Liver (tissue), 9 donors: ENCODE measurements around the gene SPATS2L. TPM values are rescaled to one million over a fixed set of nuclear protein-coding genes. Genes with fewer than 3 reads are reported as not detected.

ENCODE experiments used
- DNase-seq: peaks from one replicate; pipeline ENCODE4 v3.0.0-alpha.2; 2017; ENCODE audit warnings: low spot score
- H3K27ac ChIP-seq, 2 donors: one replicate each; pipeline ENCODE4 v1.7.0; 2013; ENCODE audit warnings: inconsistent platforms in 2 of 2, low read length in 2 of 2, control low read depth in 1 of 2, low read depth in 1 of 2, mild to moderate bottlenecking in 1 of 2
- H3K27me3 ChIP-seq, 4 donors: one replicate each; pipeline versions ENCODE4 v1.6.1 to v1.7.0; 2013; ENCODE audit warnings: low read length in 3 of 4, inconsistent platforms in 1 of 4, mild to moderate bottlenecking in 1 of 4, moderate library complexity in 1 of 4; ENCODE audit not compliant: control insufficient read depth in 4 of 4, insufficient read depth in 4 of 4
- H3K36me3 ChIP-seq, 4 donors: one replicate each; pipeline versions ENCODE4 v1.6.1 to v1.7.0; 2013; ENCODE audit warnings: low read length in 3 of 4, mild to moderate bottlenecking in 3 of 4, low read depth in 1 of 4, moderate library complexity in 1 of 4; ENCODE audit not compliant: control insufficient read depth in 4 of 4, insufficient read depth in 3 of 4
- H3K4me1 ChIP-seq, 4 donors: one replicate each; pipeline versions ENCODE4 v1.6.1 to v1.7.0; 2013; ENCODE audit warnings: low read length in 3 of 4, mild to moderate bottlenecking in 3 of 4, moderate library complexity in 1 of 4; ENCODE audit not compliant: control insufficient read depth in 4 of 4, insufficient read depth in 4 of 4
- H3K4me3 ChIP-seq, 3 donors: one replicate each; pipeline versions ENCODE4 v1.6.1 to v1.7.0; 2013; ENCODE audit warnings: low read length in 3 of 3, control low read depth in 1 of 3, low read depth in 1 of 3, mild to moderate bottlenecking in 1 of 3
- H3K9ac ChIP-seq, 2 donors: one replicate each; pipeline ENCODE4 v1.7.0; 2013; ENCODE audit warnings: low read length in 2 of 2, mild to moderate bottlenecking in 2 of 2, moderate library complexity in 2 of 2, control low read depth in 1 of 2, low read depth in 1 of 2
- H3K9me3 ChIP-seq, 4 donors: one replicate each; pipeline versions ENCODE4 v1.6.1 to v1.7.0; 2013; ENCODE audit warnings: low read length in 3 of 4; ENCODE audit not compliant: control insufficient read depth in 4 of 4
- EGR1 ChIP-seq, 2 donors: IDR thresholded peaks; 2 replicates each; pipeline ENCODE4 v1.6.1; 2016 to 2018; ENCODE audit warnings: antibody characterized with exemption in 2 of 2, low read depth in 2 of 2
- FOXA1 ChIP-seq: IDR thresholded peaks from 2 replicates; pipeline ENCODE4 v1.6.1; 2016; ENCODE audit warnings: antibody characterized with exemption
- FOXA2 ChIP-seq: IDR thresholded peaks from 2 replicates; pipeline ENCODE4 v1.6.1; 2016; ENCODE audit warnings: antibody characterized with exemption
- GABPA ChIP-seq, 2 donors: IDR thresholded peaks in 1 of 2; conservative IDR thresholded peaks in 1 of 2; 2 replicates each; pipeline ENCODE4 v1.6.1; 2016; ENCODE audit warnings: antibody characterized with exemption in 2 of 2, mild to moderate bottlenecking in 1 of 2, moderate library complexity in 1 of 2
- HNF4A ChIP-seq, 2 donors: conservative IDR thresholded peaks; 2 replicates each; pipeline ENCODE4 v1.6.1; 2016; ENCODE audit warnings: antibody characterized with exemption in 2 of 2, mild to moderate bottlenecking in 2 of 2
- HNF4G ChIP-seq: IDR thresholded peaks from 2 replicates; pipeline ENCODE4 v1.6.1; 2016; ENCODE audit warnings: antibody characterized with exemption
- JUND ChIP-seq, 2 donors: IDR thresholded peaks; 2 replicates each; pipeline ENCODE4 v1.6.1; 2016; ENCODE audit warnings: antibody characterized with exemption in 2 of 2
- NR2F2 ChIP-seq: IDR thresholded peaks from 2 replicates; pipeline ENCODE4 v1.6.1; 2016; ENCODE audit warnings: antibody characterized with exemption
- RAD21 ChIP-seq, 2 donors: IDR thresholded peaks; 2 replicates each; pipeline ENCODE4 v1.6.1; 2016; ENCODE audit warnings: antibody characterized with exemption in 2 of 2, mild to moderate bottlenecking in 2 of 2
- RXRA ChIP-seq, 2 donors: IDR thresholded peaks; 2 replicates each; pipeline ENCODE4 v1.6.1; 2017 to 2018; ENCODE audit warnings: antibody characterized with exemption in 2 of 2, mild to moderate bottlenecking in 1 of 2
- SP1 ChIP-seq: IDR thresholded peaks from 2 replicates; pipeline ENCODE4 v1.6.1; 2018; ENCODE audit warnings: antibody characterized with exemption, mild to moderate bottlenecking
- TAF1 ChIP-seq: conservative IDR thresholded peaks from 2 replicates; pipeline ENCODE4 v1.6.1; 2016; ENCODE audit warnings: antibody characterized with exemption, mild to moderate bottlenecking
- YY1 ChIP-seq: IDR thresholded peaks from 2 replicates; pipeline ENCODE4 v1.6.1; 2016; ENCODE audit warnings: antibody characterized with exemption, mild to moderate bottlenecking
- polyA plus RNA-seq, 2 donors: library from polyadenylated mRNA; stranded (reverse) in 1 of 2; unstranded in 1 of 2; fragments of 200-250 nt in 1 of 2; fragments of >200 nt in 1 of 2; fragmentation: Nextera tagmentation in 1 of 2; extraction: Ambion mirVana in 1 of 2; gene quantifications; one replicate each; pipeline versions ENCODE4 v1.2.1 to v1.2.3, GENCODE V29; 2013 to 2015
- total RNA-seq, 2 donors: library from RNA; depleted of rRNA; stranded (reverse); fragments of >200 nt; gene quantifications; one replicate each; pipeline ENCODE4 v1.2.3, GENCODE V29; 2014
- TF ChIP-seq, protein P1 (sequence below): IDR thresholded peaks from 2 replicates; pipeline ENCODE4 v1.6.1; 2016; ENCODE audit warnings: antibody characterized with exemption
- TF ChIP-seq, protein P2 (sequence below): fragments of 150-350 bp; IDR thresholded peaks from 2 replicates; pipeline ENCODE4 v1.5.1; 2017; ENCODE audit warnings: improper control_type of control experiment, low read depth, low read length; ENCODE audit not compliant: missing input control
- TF ChIP-seq, protein P3 (sequence below): IDR thresholded peaks from 2 replicates; pipeline ENCODE4 v1.6.1; 2016; ENCODE audit warnings: antibody characterized with exemption
- TF ChIP-seq, protein P4 (sequence below): IDR thresholded peaks from 2 replicates; pipeline ENCODE4 v1.6.1; 2016; ENCODE audit warnings: antibody characterized with exemption
- TF ChIP-seq, protein P5 (sequence below): IDR thresholded peaks from 2 replicates; pipeline ENCODE4 v1.6.1; 2016; ENCODE audit warnings: antibody characterized with exemption, mild to moderate bottlenecking
- donor health status: healthy.
- donor health status: healthy.
- donor health status: healthy.
- donor health status: healthy.
- donor health status: healthy.

SPATS2L gene
- total and polyA plus RNA-seq, 4 donors, result 31.4 to 49.9 (median 42.4) TPM

DNA sequence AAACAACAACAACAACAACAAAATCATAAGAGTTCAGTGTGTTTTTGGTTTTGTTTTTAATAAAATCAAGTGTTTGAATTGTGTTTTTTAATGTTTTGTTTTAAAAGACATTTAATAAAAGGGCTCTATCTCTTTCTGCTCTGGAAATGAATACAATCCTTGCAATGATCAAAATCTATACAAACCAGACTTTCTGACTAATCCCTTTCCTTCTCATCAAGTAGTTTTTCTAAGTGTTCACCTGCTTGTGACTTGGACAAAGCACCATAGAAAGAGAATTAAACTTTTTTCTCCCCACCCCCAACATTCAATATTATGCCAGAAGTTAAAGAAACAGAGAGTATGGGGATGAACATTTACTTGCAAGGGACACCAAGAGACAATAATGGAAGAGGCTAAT lies 142.0 kb downstream of the SPATS2L start:
- no peaks in the 10 kb centered on the region for H3K27me3 ChIP-seq
- TF ChIP-seq, protein P1, sequence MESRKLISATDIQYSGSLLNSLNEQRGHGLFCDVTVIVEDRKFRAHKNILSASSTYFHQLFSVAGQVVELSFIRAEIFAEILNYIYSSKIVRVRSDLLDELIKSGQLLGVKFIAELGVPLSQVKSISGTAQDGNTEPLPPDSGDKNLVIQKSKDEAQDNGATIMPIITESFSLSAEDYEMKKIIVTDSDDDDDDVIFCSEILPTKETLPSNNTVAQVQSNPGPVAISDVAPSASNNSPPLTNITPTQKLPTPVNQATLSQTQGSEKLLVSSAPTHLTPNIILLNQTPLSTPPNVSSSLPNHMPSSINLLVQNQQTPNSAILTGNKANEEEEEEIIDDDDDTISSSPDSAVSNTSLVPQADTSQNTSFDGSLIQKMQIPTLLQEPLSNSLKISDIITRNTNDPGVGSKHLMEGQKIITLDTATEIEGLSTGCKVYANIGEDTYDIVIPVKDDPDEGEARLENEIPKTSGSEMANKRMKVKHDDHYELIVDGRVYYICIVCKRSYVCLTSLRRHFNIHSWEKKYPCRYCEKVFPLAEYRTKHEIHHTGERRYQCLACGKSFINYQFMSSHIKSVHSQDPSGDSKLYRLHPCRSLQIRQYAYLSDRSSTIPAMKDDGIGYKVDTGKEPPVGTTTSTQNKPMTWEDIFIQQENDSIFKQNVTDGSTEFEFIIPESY, result no peak
- TF ChIP-seq HNF4G (no peak), RAD21 (IDR thresholded peaks at IDR 0.05) (no peak), TAF1 (no peak), FOXA1 (no peak), YY1 (no peak), GABPA (IDR thresholded peaks at IDR 0.05 in 1 of 2, conservative IDR thresholded peaks at IDR 0.05 in 1 of 2) (no peak), JUND (IDR thresholded peaks at IDR 0.05) (no peak), SP1 (no peak), HNF4A (conservative IDR thresholded peaks at IDR 0.05) (no peak), EGR1 (IDR thresholded peaks at IDR 0.05; ENCODE audit: low read depth in 2 of 2) (no peak), FOXA2 (no peak), RXRA (IDR thresholded peaks at IDR 0.05) (no peak), NR2F2 (no peak)
- TF ChIP-seq, protein P2, sequence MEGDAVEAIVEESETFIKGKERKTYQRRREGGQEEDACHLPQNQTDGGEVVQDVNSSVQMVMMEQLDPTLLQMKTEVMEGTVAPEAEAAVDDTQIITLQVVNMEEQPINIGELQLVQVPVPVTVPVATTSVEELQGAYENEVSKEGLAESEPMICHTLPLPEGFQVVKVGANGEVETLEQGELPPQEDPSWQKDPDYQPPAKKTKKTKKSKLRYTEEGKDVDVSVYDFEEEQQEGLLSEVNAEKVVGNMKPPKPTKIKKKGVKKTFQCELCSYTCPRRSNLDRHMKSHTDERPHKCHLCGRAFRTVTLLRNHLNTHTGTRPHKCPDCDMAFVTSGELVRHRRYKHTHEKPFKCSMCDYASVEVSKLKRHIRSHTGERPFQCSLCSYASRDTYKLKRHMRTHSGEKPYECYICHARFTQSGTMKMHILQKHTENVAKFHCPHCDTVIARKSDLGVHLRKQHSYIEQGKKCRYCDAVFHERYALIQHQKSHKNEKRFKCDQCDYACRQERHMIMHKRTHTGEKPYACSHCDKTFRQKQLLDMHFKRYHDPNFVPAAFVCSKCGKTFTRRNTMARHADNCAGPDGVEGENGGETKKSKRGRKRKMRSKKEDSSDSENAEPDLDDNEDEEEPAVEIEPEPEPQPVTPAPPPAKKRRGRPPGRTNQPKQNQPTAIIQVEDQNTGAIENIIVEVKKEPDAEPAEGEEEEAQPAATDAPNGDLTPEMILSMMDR, result no peak
- TF ChIP-seq, protein P3, sequence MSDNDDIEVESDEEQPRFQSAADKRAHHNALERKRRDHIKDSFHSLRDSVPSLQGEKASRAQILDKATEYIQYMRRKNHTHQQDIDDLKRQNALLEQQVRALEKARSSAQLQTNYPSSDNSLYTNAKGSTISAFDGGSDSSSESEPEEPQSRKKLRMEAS, result no peak
- TF ChIP-seq, protein P4, sequence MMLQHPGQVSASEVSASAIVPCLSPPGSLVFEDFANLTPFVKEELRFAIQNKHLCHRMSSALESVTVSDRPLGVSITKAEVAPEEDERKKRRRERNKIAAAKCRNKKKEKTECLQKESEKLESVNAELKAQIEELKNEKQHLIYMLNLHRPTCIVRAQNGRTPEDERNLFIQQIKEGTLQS, result no peak
- TF ChIP-seq, protein P5, sequence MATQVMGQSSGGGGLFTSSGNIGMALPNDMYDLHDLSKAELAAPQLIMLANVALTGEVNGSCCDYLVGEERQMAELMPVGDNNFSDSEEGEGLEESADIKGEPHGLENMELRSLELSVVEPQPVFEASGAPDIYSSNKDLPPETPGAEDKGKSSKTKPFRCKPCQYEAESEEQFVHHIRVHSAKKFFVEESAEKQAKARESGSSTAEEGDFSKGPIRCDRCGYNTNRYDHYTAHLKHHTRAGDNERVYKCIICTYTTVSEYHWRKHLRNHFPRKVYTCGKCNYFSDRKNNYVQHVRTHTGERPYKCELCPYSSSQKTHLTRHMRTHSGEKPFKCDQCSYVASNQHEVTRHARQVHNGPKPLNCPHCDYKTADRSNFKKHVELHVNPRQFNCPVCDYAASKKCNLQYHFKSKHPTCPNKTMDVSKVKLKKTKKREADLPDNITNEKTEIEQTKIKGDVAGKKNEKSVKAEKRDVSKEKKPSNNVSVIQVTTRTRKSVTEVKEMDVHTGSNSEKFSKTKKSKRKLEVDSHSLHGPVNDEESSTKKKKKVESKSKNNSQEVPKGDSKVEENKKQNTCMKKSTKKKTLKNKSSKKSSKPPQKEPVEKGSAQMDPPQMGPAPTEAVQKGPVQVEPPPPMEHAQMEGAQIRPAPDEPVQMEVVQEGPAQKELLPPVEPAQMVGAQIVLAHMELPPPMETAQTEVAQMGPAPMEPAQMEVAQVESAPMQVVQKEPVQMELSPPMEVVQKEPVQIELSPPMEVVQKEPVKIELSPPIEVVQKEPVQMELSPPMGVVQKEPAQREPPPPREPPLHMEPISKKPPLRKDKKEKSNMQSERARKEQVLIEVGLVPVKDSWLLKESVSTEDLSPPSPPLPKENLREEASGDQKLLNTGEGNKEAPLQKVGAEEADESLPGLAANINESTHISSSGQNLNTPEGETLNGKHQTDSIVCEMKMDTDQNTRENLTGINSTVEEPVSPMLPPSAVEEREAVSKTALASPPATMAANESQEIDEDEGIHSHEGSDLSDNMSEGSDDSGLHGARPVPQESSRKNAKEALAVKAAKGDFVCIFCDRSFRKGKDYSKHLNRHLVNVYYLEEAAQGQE, result no peak

More for the DNA sequence above, 142.0 kb downstream of the SPATS2L start:
- Histone ChIP-seq H3K4me1 (peaks cover 0 to 4% (median 0%) of the 10 kb centered on the region in 4 donors), H3K9ac (no peak overlapping the region), H3K9me3 (no peaks in the 10 kb centered on the region), H3K27ac (no peak overlapping the region), H3K4me3 (no peak overlapping the region), H3K36me3 (peaks cover 2 to 17% (median 11%) of the 10 kb centered on the region in 4 donors)
- no peak for DNase-seq
